HCT116 (cell line): ENCODE measurements around the gene MYZAP. TPM values are rescaled to one million over a fixed set of nuclear protein-coding genes. Genes with fewer than 3 reads are reported as not detected.

Experiments used
- ATAC-seq: fragments of 200-7000 bp; cut with Tn5 transposase; 2 replicates; pipeline ENCODE4 v1.9.1; 2020; ENCODE audit warnings: mild to moderate bottlenecking, moderate library complexity
- BruUV-seq: library from RNA; stranded (reverse); fragments of 400-500 nt; replicated peaks from 2 replicates; lab custom pipeline; 2021; lab: Mats Ljungman, UMichigan
- CTCF ChIA-PET: fragments of 300-600 bp; sonication (Branson Sonifier 250); formaldehyde crosslinking; loops from one replicate; lab custom pipeline; 2021; ENCODE audit warnings: antibody characterized with exemption; lab: Charles Lee
- POLR2A ChIA-PET: fragments of 300-600, 350-600 bp; sonication (Branson Sonifier 250); formaldehyde crosslinking; loops from one replicate; lab custom pipeline; 2021; ENCODE audit warnings: antibody characterized with exemption; lab: Charles Lee
- RAD21 ChIA-PET, 2 experiments: fragments of 300-600 bp; sonication (Branson Sonifier 250); formaldehyde crosslinking; loops; one replicate each; lab custom pipeline; 2023; ENCODE audit warnings: low total read pairs in 2 of 2; ENCODE audit not compliant: uncharacterized antibody in 2 of 2, unreplicated experiment in 2 of 2, low non-redundant PET in 1 of 2; lab: Charles Lee
- DNase-seq: peaks from one replicate; pipeline ENCODE4 v3.0.0-alpha.2; 2010; ENCODE audit warnings: low read depth, low spot score
- H2AFZ ChIP-seq: fragments of 200-600 bp; shearing (Covaris generic), sonication (generic); 2 replicates; pipeline ENCODE4 v1.6.1; 2017; ENCODE audit warnings: low read depth, mixed run types, mixed read lengths, antibody characterized with exemption, low read length; ENCODE audit not compliant: poor library complexity, severe bottlenecking
- H3K27ac ChIP-seq: 2 replicates; pipeline ENCODE4 v1.5.1; 2012; ENCODE audit warnings: low read depth, low read length
- H3K27me3 ChIP-seq: fragments of 200-600 bp; sonication (generic); 2 replicates; pipeline ENCODE4 v1.6.1; 2016; ENCODE audit warnings: mixed run types, low read length, mixed read lengths; ENCODE audit not compliant: insufficient read depth
- H3K36me3 ChIP-seq, 2 experiments: fragments of 200-500 bp in 1 of 2; fragments of 200-600 bp in 1 of 2; sonication (Bioruptor generic) in 1 of 2; sonication (generic) in 1 of 2; 2 replicates each; pipeline versions ENCODE4 v1.5.1 to v1.6.1; 2014 to 2016; ENCODE audit warnings: low read length in 2 of 2, inconsistent platforms in 1 of 2, mixed read lengths in 1 of 2, mixed run types in 1 of 2; ENCODE audit not compliant: insufficient read depth in 2 of 2, control insufficient read depth in 1 of 2
- H3K4me1 ChIP-seq, 2 experiments: fragments of 200-600 bp in 1 of 2; sonication (generic) in 1 of 2; 2 replicates each; pipeline versions ENCODE4 v1.5.1 to v1.6.1; 2012 to 2017; ENCODE audit warnings: low read length in 2 of 2, inconsistent platforms in 1 of 2, mild to moderate bottlenecking in 1 of 2, mixed read lengths in 1 of 2, mixed run types in 1 of 2, moderate library complexity in 1 of 2; ENCODE audit not compliant: insufficient read depth in 2 of 2, control insufficient read depth in 1 of 2
- H3K4me2 ChIP-seq: fragments of 200-600 bp; sonication (generic); 2 replicates; pipeline ENCODE4 v1.6.1; 2017; ENCODE audit warnings: mixed run types, low read length, mixed read lengths
- H3K4me3 ChIP-seq, 2 experiments: fragments of 200-600 bp in 1 of 2; sonication (generic) in 1 of 2; replicated peaks in 1 of 2; 2 replicates each; pipeline ENCODE4 v1.5.1; 2011 to 2016; ENCODE audit warnings: low read length in 2 of 2, control low read depth in 1 of 2, low read depth in 1 of 2, mild to moderate bottlenecking in 1 of 2, mixed read lengths in 1 of 2, mixed run types in 1 of 2
- H3K79me2 ChIP-seq: fragments of 200-600 bp; sonication (generic); 2 replicates; pipeline ENCODE4 v1.6.1; 2017; ENCODE audit warnings: mild to moderate bottlenecking, mixed run types, low read length, moderate library complexity, mixed read lengths; ENCODE audit not compliant: insufficient read depth
- H3K9ac ChIP-seq: fragments of 200-600 bp; sonication (generic); 2 replicates; pipeline ENCODE4 v1.6.1; 2016; ENCODE audit warnings: low read length, mixed read lengths
- H3K9me2 ChIP-seq: fragments of 200-600 bp; sonication (generic), shearing (Covaris generic); 2 replicates; pipeline ENCODE4 v1.6.1; 2017; ENCODE audit warnings: mixed run types, mild to moderate bottlenecking, moderate library complexity; ENCODE audit not compliant: insufficient read depth
- H3K9me3 ChIP-seq, 2 experiments: fragments of 200-500 bp in 1 of 2; fragments of 200-600 bp in 1 of 2; sonication (Bioruptor generic) in 1 of 2; sonication (generic) in 1 of 2; 2 replicates each; pipeline ENCODE4 v1.6.1; 2014 to 2017; ENCODE audit warnings: low read length in 2 of 2, mixed read lengths in 2 of 2, inconsistent platforms in 1 of 2, low read depth in 1 of 2, mild to moderate bottlenecking in 1 of 2, mixed run types in 1 of 2, moderate library complexity in 1 of 2; ENCODE audit not compliant: control insufficient read depth in 1 of 2, insufficient read depth in 1 of 2
- H4K20me1 ChIP-seq: fragments of 200-600 bp; sonication (generic), shearing (Covaris generic); 2 replicates; pipeline ENCODE4 v1.6.1; 2017; ENCODE audit warnings: mixed run types, mild to moderate bottlenecking, moderate library complexity; ENCODE audit not compliant: insufficient read depth
- CBX3 ChIP-seq: IDR thresholded peaks from 2 replicates; pipeline ENCODE4 v1.6.1; 2012; ENCODE audit warnings: low read depth
- EGR1 ChIP-seq: IDR thresholded peaks from 2 replicates; pipeline ENCODE4 v1.6.1; 2012; ENCODE audit warnings: low read depth
- ELF1 ChIP-seq: IDR thresholded peaks from 2 replicates; pipeline ENCODE4 v1.6.1; 2012; ENCODE audit warnings: low read depth, borderline replicate concordance
- EZH2phosphoT487 ChIP-seq: fragments of 200-600 bp; IDR thresholded peaks from 2 replicates; pipeline ENCODE4 v1.6.1; 2018; ENCODE audit warnings: antibody characterized with exemption, borderline replicate concordance
- FOSL1 ChIP-seq: IDR thresholded peaks from 2 replicates; pipeline ENCODE4 v1.6.1; 2012; ENCODE audit warnings: low read depth
- MAX ChIP-seq: IDR thresholded peaks from 2 replicates; pipeline ENCODE4 v1.6.1; 2012
- POLR2A ChIP-seq: IDR thresholded peaks from 2 replicates; pipeline ENCODE4 v1.7.0; 2011; ENCODE audit warnings: borderline replicate concordance; ENCODE audit not compliant: insufficient read depth, insufficient read length; ENCODE audit errors: extremely low read depth
- POLR2AphosphoS5 ChIP-seq: IDR thresholded peaks from 2 replicates; pipeline ENCODE4 v1.6.1; 2011; ENCODE audit warnings: mild to moderate bottlenecking, low read depth, low read length, moderate library complexity
- SP1 ChIP-seq: IDR thresholded peaks from 2 replicates; pipeline ENCODE4 v1.6.1; 2012; ENCODE audit warnings: low read depth
- SRF ChIP-seq: IDR thresholded peaks from 2 replicates; pipeline ENCODE4 v1.6.1; 2012; ENCODE audit warnings: low read depth
- TCF7L2 ChIP-seq: IDR thresholded peaks from 2 replicates; pipeline ENCODE4 v1.7.0; 2011; ENCODE audit warnings: borderline replicate concordance, inconsistent platforms; ENCODE audit not compliant: insufficient read depth, insufficient read length; ENCODE audit errors: extremely low read depth
- YY1 ChIP-seq: IDR thresholded peaks from 2 replicates; pipeline ENCODE4 v1.6.1; 2011; ENCODE audit warnings: low read length, low read depth, moderate library complexity, mild to moderate bottlenecking; ENCODE audit not compliant: insufficient replicate concordance; ENCODE audit errors: extremely low read depth
- ZBTB33 ChIP-seq: IDR thresholded peaks from 2 replicates; pipeline ENCODE4 v1.6.1; 2011; ENCODE audit warnings: mild to moderate bottlenecking, low read length, moderate library complexity; ENCODE audit not compliant: insufficient replicate concordance; ENCODE audit errors: extremely low read depth
- ZFX ChIP-seq: fragments of 450-650 bp; IDR thresholded peaks from 2 replicates; pipeline ENCODE4 v1.6.1; 2017
- ZNF274 ChIP-seq: fragments of 200-500 bp; sonication (Bioruptor generic); IDR thresholded peaks from 2 replicates; pipeline ENCODE4 v1.6.1; 2014; ENCODE audit warnings: mild to moderate bottlenecking, low read depth, low read length, inconsistent platforms
- intact Hi-C: fragments of 100-400 bp; cut with micrococcal nuclease; formaldehyde crosslinking; loops from 2 replicates; pipeline ENCODE4 v1.10.0; 2022
- total RNA-seq: library from RNA; stranded (reverse); gene quantifications from one replicate; pipeline ENCODE4 v1.2.1, GENCODE V29; 2021; ENCODE audit not compliant: unreplicated experiment
- TF ChIP-seq, protein P1 (sequence below): IDR thresholded peaks from 2 replicates; pipeline ENCODE4 v1.6.1; 2012
- TF ChIP-seq, protein P2 (sequence below), 3 experiments: fragments of 200-600 bp in 1 of 3; sonication (generic) in 1 of 3; IDR thresholded peaks in 2 of 3; conservative IDR thresholded peaks in 1 of 3; 2 replicates each; pipeline ENCODE4 v1.5.1; 2012 to 2017; ENCODE audit warnings: low read depth in 2 of 3, low read length in 2 of 3, antibody characterized with exemption in 1 of 3, borderline replicate concordance in 1 of 3, control low read depth in 1 of 3, mild to moderate bottlenecking in 1 of 3, mixed read lengths in 1 of 3, mixed run types in 1 of 3, moderate library complexity in 1 of 3; ENCODE audit not compliant: insufficient read depth in 1 of 3
- TF ChIP-seq, protein P3 (sequence below): IDR thresholded peaks from 2 replicates; pipeline ENCODE4 v1.6.1; 2012; ENCODE audit warnings: low read depth

Gene MYZAP
- total RNA-seq, 1 experiment from 2014 or later = 5.8 TPM

- Histone ChIP-seq H3K4me1 (peaks cover 0 to 4% of the 10 kb centered on the region in 2 experiments; a peak in 2 of 4 replicates), H3K9me2 (no peaks in the 10 kb centered on the region), H2AFZ (no peak overlapping the region), H3K9me3 (no peaks in the 10 kb centered on the region), H3K36me3 (no peaks in the 10 kb centered on the region), H3K79me2 (no peaks in the 10 kb centered on the region), H3K9ac (no peak overlapping the region), H3K27ac (no peak overlapping the region), H3K27me3 (no peaks in the 10 kb centered on the region), H4K20me1 (no peaks in the 10 kb centered on the region), H3K4me3 (no peak overlapping the region), H3K4me2 (no peak overlapping the region)
- no peak for ATAC-seq
- no TSS peak for BruUV-seq
- no peak for DNase-seq
- ChIA-PET CTCF (interaction anchor here (0.9 kb wide), 1 partner anchor 70 kb away, joined by 3 read pairs; no protein-coding TSS in a partner anchor), RAD21 (no interaction called here), POLR2A (no interaction called here)
- intact Hi-C loops = no loop called here
- TF ChIP-seq EZH2phosphoT487 (no peak), CBX3 (no peak), MAX (no peak), SP1 (no peak), ZFX (no peak), EGR1 (no peak), POLR2A (no peak), FOSL1 (no peak), ZNF274 (no peak), POLR2AphosphoS5 (no peak), ZBTB33 (no peak), TCF7L2 (no peak), ELF1 (no peak), YY1 (no peak), SRF (no peak)
- TF ChIP-seq, protein P1, sequence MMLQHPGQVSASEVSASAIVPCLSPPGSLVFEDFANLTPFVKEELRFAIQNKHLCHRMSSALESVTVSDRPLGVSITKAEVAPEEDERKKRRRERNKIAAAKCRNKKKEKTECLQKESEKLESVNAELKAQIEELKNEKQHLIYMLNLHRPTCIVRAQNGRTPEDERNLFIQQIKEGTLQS = no peak
- TF ChIP-seq, protein P2, sequence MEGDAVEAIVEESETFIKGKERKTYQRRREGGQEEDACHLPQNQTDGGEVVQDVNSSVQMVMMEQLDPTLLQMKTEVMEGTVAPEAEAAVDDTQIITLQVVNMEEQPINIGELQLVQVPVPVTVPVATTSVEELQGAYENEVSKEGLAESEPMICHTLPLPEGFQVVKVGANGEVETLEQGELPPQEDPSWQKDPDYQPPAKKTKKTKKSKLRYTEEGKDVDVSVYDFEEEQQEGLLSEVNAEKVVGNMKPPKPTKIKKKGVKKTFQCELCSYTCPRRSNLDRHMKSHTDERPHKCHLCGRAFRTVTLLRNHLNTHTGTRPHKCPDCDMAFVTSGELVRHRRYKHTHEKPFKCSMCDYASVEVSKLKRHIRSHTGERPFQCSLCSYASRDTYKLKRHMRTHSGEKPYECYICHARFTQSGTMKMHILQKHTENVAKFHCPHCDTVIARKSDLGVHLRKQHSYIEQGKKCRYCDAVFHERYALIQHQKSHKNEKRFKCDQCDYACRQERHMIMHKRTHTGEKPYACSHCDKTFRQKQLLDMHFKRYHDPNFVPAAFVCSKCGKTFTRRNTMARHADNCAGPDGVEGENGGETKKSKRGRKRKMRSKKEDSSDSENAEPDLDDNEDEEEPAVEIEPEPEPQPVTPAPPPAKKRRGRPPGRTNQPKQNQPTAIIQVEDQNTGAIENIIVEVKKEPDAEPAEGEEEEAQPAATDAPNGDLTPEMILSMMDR (IDR thresholded peaks at IDR 0.05 in 2 of 3, conservative IDR thresholded peaks at IDR 0.05 in 1 of 3; ENCODE audit: borderline replicate concordance in 1 of 3, insufficient read depth in 1 of 3, low read depth in 2 of 3, low read length in 2 of 3) = no peak
- TF ChIP-seq, protein P3, sequence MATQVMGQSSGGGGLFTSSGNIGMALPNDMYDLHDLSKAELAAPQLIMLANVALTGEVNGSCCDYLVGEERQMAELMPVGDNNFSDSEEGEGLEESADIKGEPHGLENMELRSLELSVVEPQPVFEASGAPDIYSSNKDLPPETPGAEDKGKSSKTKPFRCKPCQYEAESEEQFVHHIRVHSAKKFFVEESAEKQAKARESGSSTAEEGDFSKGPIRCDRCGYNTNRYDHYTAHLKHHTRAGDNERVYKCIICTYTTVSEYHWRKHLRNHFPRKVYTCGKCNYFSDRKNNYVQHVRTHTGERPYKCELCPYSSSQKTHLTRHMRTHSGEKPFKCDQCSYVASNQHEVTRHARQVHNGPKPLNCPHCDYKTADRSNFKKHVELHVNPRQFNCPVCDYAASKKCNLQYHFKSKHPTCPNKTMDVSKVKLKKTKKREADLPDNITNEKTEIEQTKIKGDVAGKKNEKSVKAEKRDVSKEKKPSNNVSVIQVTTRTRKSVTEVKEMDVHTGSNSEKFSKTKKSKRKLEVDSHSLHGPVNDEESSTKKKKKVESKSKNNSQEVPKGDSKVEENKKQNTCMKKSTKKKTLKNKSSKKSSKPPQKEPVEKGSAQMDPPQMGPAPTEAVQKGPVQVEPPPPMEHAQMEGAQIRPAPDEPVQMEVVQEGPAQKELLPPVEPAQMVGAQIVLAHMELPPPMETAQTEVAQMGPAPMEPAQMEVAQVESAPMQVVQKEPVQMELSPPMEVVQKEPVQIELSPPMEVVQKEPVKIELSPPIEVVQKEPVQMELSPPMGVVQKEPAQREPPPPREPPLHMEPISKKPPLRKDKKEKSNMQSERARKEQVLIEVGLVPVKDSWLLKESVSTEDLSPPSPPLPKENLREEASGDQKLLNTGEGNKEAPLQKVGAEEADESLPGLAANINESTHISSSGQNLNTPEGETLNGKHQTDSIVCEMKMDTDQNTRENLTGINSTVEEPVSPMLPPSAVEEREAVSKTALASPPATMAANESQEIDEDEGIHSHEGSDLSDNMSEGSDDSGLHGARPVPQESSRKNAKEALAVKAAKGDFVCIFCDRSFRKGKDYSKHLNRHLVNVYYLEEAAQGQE = no peak
These were observed 70.5 kb downstream of the MYZAP start for GRCh38 chr15:57662091-57662744.
